GM12801 (cell line): ENCODE results near the gene NR6A1.

Source experiments
- TF ChIP-seq, protein P1 (sequence below): IDR thresholded peaks from one replicate; pipeline ENCODE4 v1.5.1; 2011; ENCODE audit warnings: control low read depth; ENCODE audit not compliant: insufficient read length; ENCODE audit errors: extremely low read depth

The NR6A1 gene

GRCh38 chr9:124786881-124787573 is 15.9 kb upstream of the NR6A1 start:
- TF ChIP-seq, protein P1, sequence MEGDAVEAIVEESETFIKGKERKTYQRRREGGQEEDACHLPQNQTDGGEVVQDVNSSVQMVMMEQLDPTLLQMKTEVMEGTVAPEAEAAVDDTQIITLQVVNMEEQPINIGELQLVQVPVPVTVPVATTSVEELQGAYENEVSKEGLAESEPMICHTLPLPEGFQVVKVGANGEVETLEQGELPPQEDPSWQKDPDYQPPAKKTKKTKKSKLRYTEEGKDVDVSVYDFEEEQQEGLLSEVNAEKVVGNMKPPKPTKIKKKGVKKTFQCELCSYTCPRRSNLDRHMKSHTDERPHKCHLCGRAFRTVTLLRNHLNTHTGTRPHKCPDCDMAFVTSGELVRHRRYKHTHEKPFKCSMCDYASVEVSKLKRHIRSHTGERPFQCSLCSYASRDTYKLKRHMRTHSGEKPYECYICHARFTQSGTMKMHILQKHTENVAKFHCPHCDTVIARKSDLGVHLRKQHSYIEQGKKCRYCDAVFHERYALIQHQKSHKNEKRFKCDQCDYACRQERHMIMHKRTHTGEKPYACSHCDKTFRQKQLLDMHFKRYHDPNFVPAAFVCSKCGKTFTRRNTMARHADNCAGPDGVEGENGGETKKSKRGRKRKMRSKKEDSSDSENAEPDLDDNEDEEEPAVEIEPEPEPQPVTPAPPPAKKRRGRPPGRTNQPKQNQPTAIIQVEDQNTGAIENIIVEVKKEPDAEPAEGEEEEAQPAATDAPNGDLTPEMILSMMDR, result no peak

DNA sequence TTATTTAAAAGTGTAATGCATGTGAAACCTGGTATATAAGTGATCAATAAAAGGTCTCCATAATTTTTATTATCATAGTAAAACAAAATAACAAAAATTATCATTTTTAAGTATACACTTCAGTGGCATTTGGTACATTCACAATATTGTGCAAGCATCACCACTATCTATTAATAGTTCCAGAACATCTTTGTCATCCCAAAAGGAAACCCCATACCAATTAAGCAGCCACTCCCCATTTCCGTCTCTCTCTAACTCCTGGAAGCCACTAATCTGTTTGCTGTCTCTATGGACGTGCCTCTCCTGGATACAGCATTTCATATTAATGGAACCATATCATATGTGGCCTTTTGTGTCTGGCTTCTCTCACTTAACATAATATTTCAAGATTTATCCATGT is 13.4 kb upstream of the NR6A1 start:
- TF ChIP-seq, protein P1, result no peak

- TF ChIP-seq, protein P1, result no peak
These were observed 12.7 kb upstream of the NR6A1 start for GRCh38 chr9:124783830-124784229.

- TF ChIP-seq, protein P1, result no peak
These were observed 11.8 kb upstream of the NR6A1 start for GRCh38 chr9:124782661-124783574.

DNA sequence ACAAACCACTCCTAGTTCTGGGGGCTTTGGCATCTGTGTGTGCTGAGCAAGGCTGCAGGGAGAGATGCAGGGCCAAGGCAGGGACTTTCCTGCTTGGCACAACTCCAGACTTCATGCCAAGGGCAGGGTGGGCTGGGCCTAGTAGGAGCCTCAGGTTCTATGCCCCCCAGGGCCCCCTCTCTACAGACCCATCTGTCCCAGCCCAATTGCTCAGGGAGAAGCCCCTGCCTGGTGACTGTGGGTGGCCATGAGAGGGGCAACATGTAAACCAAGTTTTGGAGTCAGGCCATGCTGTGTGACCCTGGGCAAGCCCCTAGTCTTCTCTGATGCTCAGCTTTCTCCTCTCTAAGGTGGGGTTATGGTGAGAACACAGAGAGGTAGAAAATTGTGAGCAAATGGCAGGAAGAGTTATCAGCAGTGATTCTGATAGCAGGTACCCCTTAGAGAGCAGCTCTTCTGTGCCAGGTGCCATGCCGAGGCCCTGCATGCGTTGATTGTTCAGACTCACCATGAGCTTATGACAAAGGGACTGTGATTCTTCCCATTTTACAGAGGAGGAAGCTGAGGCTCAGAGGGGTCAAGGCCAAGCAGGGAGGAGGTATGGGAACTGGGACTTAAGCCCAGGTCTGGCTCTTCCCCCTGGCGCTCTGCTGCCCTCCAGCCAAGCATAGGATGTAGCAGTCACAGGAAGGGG is 11.0 kb upstream of the NR6A1 start:
- TF ChIP-seq, protein P1, result no peak

DNA sequence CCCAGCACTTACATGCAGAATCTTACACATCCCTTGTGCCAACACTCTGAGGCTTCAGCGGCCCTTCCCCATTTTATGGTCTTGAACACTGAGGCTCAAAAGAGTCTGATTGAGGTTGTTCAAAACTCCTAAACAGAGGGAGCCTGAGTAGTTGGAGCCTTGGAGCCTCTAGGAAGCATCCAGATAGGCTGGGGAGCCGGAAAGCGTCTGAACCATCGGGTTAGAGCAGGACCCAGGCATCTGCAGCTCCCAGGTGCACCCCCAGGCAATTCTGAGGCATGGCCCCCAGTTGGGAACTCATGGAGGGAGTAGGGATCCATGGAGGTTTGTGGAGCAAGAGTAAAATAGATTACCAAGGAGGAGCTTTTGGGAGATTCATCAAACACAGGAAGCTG is 9.6 kb upstream of the NR6A1 start:
- TF ChIP-seq, protein P1, result no peak

- TF ChIP-seq, protein P1, result no peak
These were observed 9.1 kb upstream of the NR6A1 start for GRCh38 chr9:124780060-124780756.
